ENCODE measurements around the gene NPLOC4. TPM values are rescaled to one million over a fixed set of nuclear protein-coding genes. Genes with fewer than 3 reads are reported as not detected.

Gene NPLOC4
- total RNA-seq, 1 experiment from 2014 or later = 83.9 TPM

GRCh38 chr17:81513753-81514488 lies 123.0 kb downstream of the NPLOC4 start:
- Mint-ChIP-seq H3K4me3 (ENCODE audit: unreplicated experiment) (peak overlapping the region; percentile 92), H3K36me3 (ENCODE audit: insufficient read depth, unreplicated experiment) (peaks cover 47% of the 10 kb centered on the region), H3K27me3 (ENCODE audit: insufficient read depth, unreplicated experiment) (no peaks in the 10 kb centered on the region), H3K9me3 (ENCODE audit: unreplicated experiment) (no peaks in the 10 kb centered on the region), H3K27ac (ENCODE audit: low read depth, unreplicated experiment) (peak overlapping the region; percentile 89), H3K4me1 (ENCODE audit: insufficient read depth, unreplicated experiment) (peaks cover 23% of the 10 kb centered on the region)
- intact Hi-C loops (cut with micrococcal nuclease) = loop anchor here (2.0 kb wide), 1 partner anchor 87 kb away; no protein-coding TSS in a partner anchor
- DNase-seq (ENCODE audit: unreplicated experiment) = peak; percentile 81
- ChIA-PET CTCF (interaction anchor here (0.6 kb wide), 2 partner anchors 82 to 88 kb away, joined by 3 read pairs; no protein-coding TSS in a partner anchor), POLR2A (interaction anchor here (0.5 to 9.4 kb wide), 15 partner anchors 9 to 275 kb away, joined by 3 to 169 read pairs (median 4); partner anchors contain the start of genes BAHCC1, FAAP100, NDUFAF8 and SLC38A10)
- no TSS peak for BruUV-seq (replicated peaks)
- no peak for TF ChIP-seq CTCF (IDR thresholded peaks at IDR 0.05; ENCODE audit: unreplicated experiment)

GRCh38 chr17:81513372-81513752 lies 123.5 kb downstream of the NPLOC4 start:
- CTCF ChIA-PET = interaction anchor here (0.6 kb wide), 1 partner anchor 82 kb away, joined by 3 read pairs; no protein-coding TSS in a partner anchor

DNA sequence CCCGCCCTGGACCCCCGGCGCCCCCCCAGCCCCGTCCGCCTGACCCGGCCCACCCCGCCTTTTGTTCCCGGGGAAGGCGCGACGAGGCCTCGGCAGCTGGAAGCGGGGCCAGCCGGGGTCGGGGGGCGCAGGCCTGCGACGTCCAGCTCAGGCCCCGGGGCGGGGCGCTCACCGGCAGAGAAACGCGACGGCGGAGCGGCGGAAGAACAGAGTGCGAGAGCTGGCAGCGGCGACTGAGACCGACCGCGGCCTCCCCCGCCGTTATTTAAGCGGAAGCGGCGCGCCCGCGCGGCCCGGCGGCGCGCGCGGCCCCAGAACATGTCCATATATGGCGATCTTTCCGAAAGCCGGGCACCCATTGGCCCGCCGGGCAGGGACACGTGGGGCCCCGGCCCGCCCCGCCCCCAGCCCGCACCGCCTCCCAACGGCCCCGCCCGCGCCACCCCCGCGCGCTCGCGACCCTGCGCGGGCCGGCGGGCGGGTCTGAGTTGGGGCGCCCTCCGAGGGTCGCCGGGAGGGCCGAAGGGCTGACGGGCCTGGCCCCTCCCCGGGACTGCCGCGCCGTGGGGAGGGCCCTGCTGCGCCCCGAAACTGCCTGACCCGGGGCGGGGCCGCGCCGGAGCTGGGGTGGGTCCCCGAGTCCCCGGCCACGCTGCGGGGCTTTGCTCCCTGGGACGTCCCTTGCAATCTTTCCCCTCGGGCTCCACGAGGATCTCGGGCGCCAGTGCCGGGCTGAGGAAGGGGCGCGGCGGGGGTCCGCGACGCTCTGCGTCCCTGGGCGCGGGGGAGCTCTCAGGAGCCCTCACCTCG lies 124.1 kb downstream of the NPLOC4 start, which contains the start of gene ACTG1:
Gene ACTG1, minus strand, starts transcription at position 238 of the 810 bp plus-strand sequence. CDS start 445 bp downstream, outside the sequence.
- POLR2A ChIA-PET = interaction anchor here (0.6 to 9.4 kb wide), 16 partner anchors 39 to 418 kb away, joined by 3 to 169 read pairs (median 4); partner anchors contain the start of genes BAHCC1, FAAP100, NDUFAF8 and NPB
- Mint-ChIP-seq H3K36me3 (ENCODE audit: insufficient read depth, unreplicated experiment) (peaks cover 58% of the 10 kb centered on the region), H3K27ac (ENCODE audit: low read depth, unreplicated experiment) (peak within 1 kb of the TSS; percentile 91), H3K4me1 (ENCODE audit: insufficient read depth, unreplicated experiment) (peaks cover 25% of the 10 kb centered on the region), H3K4me3 (ENCODE audit: unreplicated experiment) (peak within 1 kb of the TSS; percentile 92), H3K27me3 (ENCODE audit: insufficient read depth, unreplicated experiment) (no peaks in the 10 kb centered on the region), H3K9me3 (ENCODE audit: unreplicated experiment) (no peaks in the 10 kb centered on the region)
- intact Hi-C loops (cut with micrococcal nuclease) = loop anchor here (2.0 kb wide), 1 partner anchor 88 kb away; no protein-coding TSS in a partner anchor
- no peak for TF ChIP-seq CTCF (IDR thresholded peaks at IDR 0.05; ENCODE audit: unreplicated experiment)
- peak; percentile 92 for DNase-seq (ENCODE audit: unreplicated experiment)
- CTCF ChIA-PET = interaction anchor here (0.8 kb wide), 1 partner anchor 38 kb away, joined by 3 read pairs; no protein-coding TSS in a partner anchor
- no TSS peak for BruUV-seq (replicated peaks)

More at GRCh38 chr17:81513372-81513752, 123.5 kb downstream of the NPLOC4 start:
- Mint-ChIP-seq H3K36me3 (ENCODE audit: insufficient read depth, unreplicated experiment) (peaks cover 52% of the 10 kb centered on the region), H3K4me3 (ENCODE audit: unreplicated experiment) (peak overlapping the region; percentile 92), H3K9me3 (ENCODE audit: unreplicated experiment) (no peaks in the 10 kb centered on the region), H3K27ac (ENCODE audit: low read depth, unreplicated experiment) (peak overlapping the region; percentile 89), H3K27me3 (ENCODE audit: insufficient read depth, unreplicated experiment) (no peaks in the 10 kb centered on the region), H3K4me1 (ENCODE audit: insufficient read depth, unreplicated experiment) (peaks cover 25% of the 10 kb centered on the region)
- peak; percentile 74 for DNase-seq (ENCODE audit: unreplicated experiment)
- no peak for TF ChIP-seq CTCF (IDR thresholded peaks at IDR 0.05; ENCODE audit: unreplicated experiment)
- POLR2A ChIA-PET = interaction anchor here (0.5 to 9.4 kb wide), 10 partner anchors 39 to 274 kb away, joined by 3 to 169 read pairs (median 6); partner anchors contain the start of genes BAHCC1, FAAP100, NDUFAF8 and SLC38A10
- BruUV-seq (replicated peaks) = no TSS peak
- intact Hi-C loops (cut with micrococcal nuclease) = loop anchor here (2.0 kb wide), 1 partner anchor 87 kb away; no protein-coding TSS in a partner anchor
